GM12801 (cell line): ENCODE measurements around the gene THBS2.

Experiments
- TF ChIP-seq, protein P1 (sequence below): IDR thresholded peaks from one replicate; pipeline ENCODE4 v1.5.1; 2011; ENCODE audit warnings: control low read depth; ENCODE audit not compliant: insufficient read length; ENCODE audit errors: extremely low read depth

THBS2 gene

DNA sequence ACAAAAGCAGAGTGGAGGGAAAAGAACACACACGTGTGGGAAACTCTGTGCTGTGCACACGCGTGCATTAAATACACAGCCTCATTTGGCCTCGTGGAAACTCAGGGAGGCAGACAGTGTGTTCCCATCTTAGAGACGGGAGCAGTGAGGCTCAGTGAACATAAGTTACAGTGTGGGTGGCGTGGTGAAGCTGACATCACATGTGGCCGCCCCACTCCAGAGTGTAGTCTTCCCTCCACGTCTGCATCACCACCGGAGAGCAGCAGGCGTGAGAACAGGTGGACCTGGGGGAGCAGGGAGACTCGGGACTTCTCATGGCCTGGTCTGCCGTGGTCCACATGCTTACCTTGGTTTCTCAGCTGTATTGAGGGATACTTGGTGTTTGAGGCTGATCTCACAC is 51.7 kb downstream of the THBS2 start:
- TF ChIP-seq, protein P1, sequence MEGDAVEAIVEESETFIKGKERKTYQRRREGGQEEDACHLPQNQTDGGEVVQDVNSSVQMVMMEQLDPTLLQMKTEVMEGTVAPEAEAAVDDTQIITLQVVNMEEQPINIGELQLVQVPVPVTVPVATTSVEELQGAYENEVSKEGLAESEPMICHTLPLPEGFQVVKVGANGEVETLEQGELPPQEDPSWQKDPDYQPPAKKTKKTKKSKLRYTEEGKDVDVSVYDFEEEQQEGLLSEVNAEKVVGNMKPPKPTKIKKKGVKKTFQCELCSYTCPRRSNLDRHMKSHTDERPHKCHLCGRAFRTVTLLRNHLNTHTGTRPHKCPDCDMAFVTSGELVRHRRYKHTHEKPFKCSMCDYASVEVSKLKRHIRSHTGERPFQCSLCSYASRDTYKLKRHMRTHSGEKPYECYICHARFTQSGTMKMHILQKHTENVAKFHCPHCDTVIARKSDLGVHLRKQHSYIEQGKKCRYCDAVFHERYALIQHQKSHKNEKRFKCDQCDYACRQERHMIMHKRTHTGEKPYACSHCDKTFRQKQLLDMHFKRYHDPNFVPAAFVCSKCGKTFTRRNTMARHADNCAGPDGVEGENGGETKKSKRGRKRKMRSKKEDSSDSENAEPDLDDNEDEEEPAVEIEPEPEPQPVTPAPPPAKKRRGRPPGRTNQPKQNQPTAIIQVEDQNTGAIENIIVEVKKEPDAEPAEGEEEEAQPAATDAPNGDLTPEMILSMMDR, result no peak

- TF ChIP-seq, protein P1, result no peak
Measured at GRCh38 chr6:169200893-169201514, 52.6 kb downstream of the THBS2 start.

DNA sequence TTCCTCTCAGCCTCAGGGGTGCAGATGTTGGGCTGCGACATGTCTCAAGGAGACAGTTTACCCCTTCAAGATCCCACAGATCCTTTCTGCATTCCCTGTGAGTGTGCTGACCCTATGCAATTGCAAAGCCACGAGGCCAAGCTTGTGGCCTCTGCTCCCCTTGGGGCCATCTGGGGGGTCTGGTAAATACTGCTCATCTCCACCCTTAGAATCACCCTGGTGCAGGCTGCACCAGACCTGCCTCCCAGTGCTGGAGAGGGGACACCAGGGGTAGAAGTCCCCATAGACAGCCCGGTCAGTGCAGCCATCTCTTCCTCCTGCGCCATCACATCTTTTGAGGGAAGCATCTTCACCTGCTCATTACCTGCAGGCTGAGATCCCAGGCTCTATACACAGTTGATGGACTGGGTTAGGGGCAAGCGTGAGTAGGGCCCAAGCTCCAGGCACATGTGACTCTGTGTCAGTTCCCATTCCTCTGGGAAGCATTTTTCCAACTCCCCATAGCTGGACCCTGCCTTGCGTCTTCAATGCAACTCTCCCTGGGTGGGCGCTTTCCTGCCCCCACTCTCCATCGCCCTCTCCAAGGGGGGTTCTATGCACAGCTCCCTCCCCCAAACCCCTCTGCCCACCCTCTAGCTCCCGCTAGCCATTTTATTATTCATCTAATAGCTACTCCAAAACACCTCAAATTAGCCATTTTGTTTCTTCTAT is 53.9 kb downstream of the THBS2 start:
- TF ChIP-seq, protein P1, result no peak

DNA sequence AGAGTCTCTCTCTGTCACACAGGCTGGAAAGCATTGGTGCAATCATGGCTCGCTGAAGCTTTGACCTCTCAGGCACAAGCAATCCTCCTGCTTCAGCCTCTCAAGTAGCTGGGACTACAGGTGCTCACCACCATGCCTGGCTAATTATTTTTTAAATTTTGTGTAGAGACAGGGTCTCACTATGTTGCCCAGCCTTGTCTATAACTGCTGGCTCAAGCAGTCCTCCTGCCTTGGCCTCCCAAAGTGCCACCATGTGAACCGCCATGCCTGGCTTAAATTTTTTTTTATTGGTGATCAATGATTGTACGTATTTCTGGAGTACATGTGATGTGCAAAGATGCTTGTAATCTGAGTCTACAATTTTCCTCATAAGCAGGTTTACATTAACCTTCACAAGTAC is 54.8 kb downstream of the THBS2 start:
- TF ChIP-seq, protein P1, result no peak

- TF ChIP-seq, protein P1, result no peak
Measured at GRCh38 chr6:169194737-169195136, 58.9 kb downstream of the THBS2 start.

DNA sequence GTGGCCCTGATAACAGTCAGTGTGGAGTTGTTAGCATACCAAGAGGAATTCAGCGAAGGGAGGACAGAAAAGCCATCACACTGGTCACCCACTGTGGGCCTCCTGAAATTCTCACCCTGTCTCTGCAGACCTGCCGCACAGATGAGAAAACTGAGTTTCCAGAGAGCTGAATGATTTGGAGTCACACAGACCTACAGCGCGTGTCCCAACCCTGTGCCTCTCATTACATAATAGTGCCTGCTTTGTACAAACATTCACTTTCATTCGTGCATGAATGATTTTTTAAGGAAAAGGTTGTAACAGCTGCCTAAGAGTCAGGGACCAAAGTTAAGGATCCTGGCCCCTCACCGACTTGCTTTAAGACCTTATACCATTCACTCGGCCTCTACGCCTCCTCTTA is 62.7 kb downstream of the THBS2 start:
- TF ChIP-seq, protein P1, result no peak

- TF ChIP-seq, protein P1, result no peak
Measured at GRCh38 chr6:169190144-169190584, 63.5 kb downstream of the THBS2 start.
